ENCODE results near the gene TUBB6. TPM values are rescaled to one million over a fixed set of nuclear protein-coding genes. Genes with fewer than 3 reads are reported as not detected.

The TUBB6 gene
- total and polyA plus RNA-seq, 2 donors (not counting 3 experiments of a cell fraction or from before 2014, with no cell fraction given), result 440 to 747 TPM

GRCh38 chr18:12326711-12327460 lies 18.8 kb downstream of the TUBB6 start:
- no peak for FAIRE-seq
- no peak overlapping the region for H3K27ac ChIP-seq (ENCODE audit: insufficient read depth, low read depth, low read length)

More at GRCh38 chr18:12326711-12327460, 18.8 kb downstream of the TUBB6 start:
- peaks cover 23% of the 10 kb centered on the region for H3K79me2 ChIP-seq (ENCODE audit: control insufficient read depth, insufficient read depth, low read length)
- H4K20me1 ChIP-seq (replicated peaks; ENCODE audit: control insufficient read depth, extremely low read depth, insufficient read depth, low read length), result peaks cover 5% of the 10 kb centered on the region
- TF ChIP-seq POLR2AphosphoS5 (IDR thresholded peaks at IDR 0.05; ENCODE audit: insufficient read depth, low read depth, low read length) (no peak), FOS (IDR thresholded peaks at IDR 0.05; ENCODE audit: borderline replicate concordance, insufficient read depth, low read length) (no peak), MYC (IDR thresholded peaks at IDR 0.05; ENCODE audit: low read depth, low read length) (no peak), CTCF (IDR thresholded peaks at IDR 0.05; ENCODE audit: extremely low read depth in 1 of 2, insufficient read depth in 1 of 2, low read depth in 1 of 2, low read length in 2 of 2) (no peak), JUN (IDR thresholded peaks at IDR 0.05; ENCODE audit: borderline replicate concordance, insufficient read depth, insufficient read length, low read depth) (no peak), GATA2 (IDR thresholded peaks at IDR 0.05; ENCODE audit: insufficient read depth, insufficient read length, low read depth, low read length) (no peak), MAX (IDR thresholded peaks at IDR 0.05; ENCODE audit: insufficient read depth, insufficient read length) (no peak), POLR2A (IDR thresholded peaks at IDR 0.05; ENCODE audit: low read depth, low read length) (no peak), EZH2 (IDR thresholded peaks at IDR 0.05; ENCODE audit: borderline replicate concordance, low read depth, low read length, severe bottlenecking) (no peak)
- H3K9me3 ChIP-seq (replicated peaks; ENCODE audit: control insufficient read depth, insufficient read depth, low read length), result no peaks in the 10 kb centered on the region
- ChIA-PET POLR2A (interaction anchor here (0.5 kb wide), 1 partner anchor 18 kb away, joined by 3 read pairs; no protein-coding TSS in a partner anchor), CTCF (interaction anchor here (0.8 to 3.4 kb wide), 17 partner anchors 8 to 608 kb away, joined by 3 to 61 read pairs (median 13); partner anchors contain the start of genes AFG3L2 and TUBB6)
- no TSS peak for BruUV-seq (replicated peaks)
- intact Hi-C loops (cut with micrococcal nuclease), result no loop called here
- dilution Hi-C loops (cut with MboI; ENCODE audit: extremely low pct_ligation_motif_present, low sequenced_read_pairs), result no loop called here
- H2AFZ ChIP-seq (ENCODE audit: low read depth, low read length), result no peak overlapping the region
- H3K9me1 ChIP-seq (replicated peaks; ENCODE audit: control insufficient read depth, extremely low read depth, insufficient read depth, low read length), result no peaks in the 10 kb centered on the region
- no peak overlapping the region for H3K4me3 ChIP-seq (replicated peaks in 1 of 3; ENCODE audit: insufficient read depth in 1 of 3, low read depth in 1 of 3, low read length in 3 of 3)
- DNase-seq (ENCODE audit: low read depth, low spot score), result no peak
- H3K36me3 ChIP-seq (ENCODE audit: control insufficient read depth in 2 of 2, extremely low read depth in 1 of 2, insufficient read depth in 2 of 2, low read length in 2 of 2), result peaks cover 18 to 21% of the 10 kb centered on the region in 2 experiments
- no peaks in the 10 kb centered on the region for H3K27me3 ChIP-seq (ENCODE audit: control insufficient read depth in 2 of 2, insufficient read depth in 2 of 2, low read length in 2 of 2)
- H3K4me2 ChIP-seq (ENCODE audit: insufficient read depth, low read length), result no peak overlapping the region
- no peak overlapping the region for H3K9ac ChIP-seq (replicated peaks; ENCODE audit: extremely low read depth, insufficient read depth, low read length)
- H3K4me1 ChIP-seq (ENCODE audit: control insufficient read depth, extremely low read depth, insufficient read depth, low read length), result no peaks in the 10 kb centered on the region

Measured in endothelial cell of umbilical vein (primary cell).